ENCODE data around the gene TSPAN32. TPM values are rescaled to one million over a fixed set of nuclear protein-coding genes. Genes with fewer than 3 reads are reported as not detected.
"Not testable (repeated sequence)": the region's sequence is repeated elsewhere in the genome, so short reads cannot be mapped to it uniquely, and the experiment has no call there.

TSPAN32 gene
- total RNA-seq, 1 donor from 2014 or later, result not detected

DNA sequence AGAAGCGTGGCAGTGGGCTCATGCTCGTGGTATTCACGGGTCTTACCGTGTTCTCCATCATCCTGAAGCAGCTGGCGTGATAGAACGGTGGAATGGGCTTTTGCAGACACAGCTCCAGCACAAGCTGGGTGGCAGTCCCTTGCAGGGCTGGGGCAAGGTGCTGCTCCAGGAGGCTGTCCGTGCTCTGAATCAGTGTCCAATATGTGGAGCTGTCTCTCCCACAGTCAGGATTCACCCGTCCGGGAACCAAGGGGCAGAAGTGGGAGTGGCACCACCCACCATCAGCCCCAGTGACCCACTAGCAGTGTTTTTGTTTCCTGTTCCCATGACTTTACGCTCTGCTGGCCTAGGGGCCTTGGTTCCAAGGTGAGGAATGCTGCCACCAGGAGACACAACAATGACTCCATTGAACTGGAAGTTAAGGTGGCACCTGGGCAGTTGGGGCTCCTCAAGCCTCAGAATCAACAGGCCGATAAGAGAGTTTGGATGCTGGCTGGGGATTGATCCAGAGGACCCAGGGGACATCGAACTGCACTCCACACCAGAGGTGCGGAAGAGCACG, 58.3 kb downstream of the TSPAN32 start:
- peaks cover 10% of the 10 kb centered on the region for H3K27me3 Mint-ChIP-seq (ENCODE audit: unreplicated experiment)
- H3K4me3 Mint-ChIP-seq (ENCODE audit: unreplicated experiment), result no peak overlapping the region
- H3K27ac Mint-ChIP-seq (ENCODE audit: unreplicated experiment), result no peak overlapping the region
- peaks cover 3% of the 10 kb centered on the region for H3K4me1 Mint-ChIP-seq (ENCODE audit: low read depth, unreplicated experiment)
- DNase-seq, result no peak
- peaks cover 6% of the 10 kb centered on the region for H3K36me3 Mint-ChIP-seq (ENCODE audit: unreplicated experiment)
- peaks cover 8% of the 10 kb centered on the region for H3K9me3 Mint-ChIP-seq (ENCODE audit: unreplicated experiment)
- TF ChIP-seq, protein P1, sequence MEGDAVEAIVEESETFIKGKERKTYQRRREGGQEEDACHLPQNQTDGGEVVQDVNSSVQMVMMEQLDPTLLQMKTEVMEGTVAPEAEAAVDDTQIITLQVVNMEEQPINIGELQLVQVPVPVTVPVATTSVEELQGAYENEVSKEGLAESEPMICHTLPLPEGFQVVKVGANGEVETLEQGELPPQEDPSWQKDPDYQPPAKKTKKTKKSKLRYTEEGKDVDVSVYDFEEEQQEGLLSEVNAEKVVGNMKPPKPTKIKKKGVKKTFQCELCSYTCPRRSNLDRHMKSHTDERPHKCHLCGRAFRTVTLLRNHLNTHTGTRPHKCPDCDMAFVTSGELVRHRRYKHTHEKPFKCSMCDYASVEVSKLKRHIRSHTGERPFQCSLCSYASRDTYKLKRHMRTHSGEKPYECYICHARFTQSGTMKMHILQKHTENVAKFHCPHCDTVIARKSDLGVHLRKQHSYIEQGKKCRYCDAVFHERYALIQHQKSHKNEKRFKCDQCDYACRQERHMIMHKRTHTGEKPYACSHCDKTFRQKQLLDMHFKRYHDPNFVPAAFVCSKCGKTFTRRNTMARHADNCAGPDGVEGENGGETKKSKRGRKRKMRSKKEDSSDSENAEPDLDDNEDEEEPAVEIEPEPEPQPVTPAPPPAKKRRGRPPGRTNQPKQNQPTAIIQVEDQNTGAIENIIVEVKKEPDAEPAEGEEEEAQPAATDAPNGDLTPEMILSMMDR (IDR thresholded peaks at IDR 0.05; ENCODE audit: partially characterized antibody, unreplicated experiment), result no peak

- Mint-ChIP-seq H3K27ac (ENCODE audit: unreplicated experiment) (no peak overlapping the region), H3K4me3 (ENCODE audit: unreplicated experiment) (no peak overlapping the region), H3K27me3 (ENCODE audit: unreplicated experiment) (peaks cover 11% of the 10 kb centered on the region), H3K36me3 (ENCODE audit: unreplicated experiment) (peaks cover 3% of the 10 kb centered on the region), H3K4me1 (ENCODE audit: low read depth, unreplicated experiment) (peaks cover 3% of the 10 kb centered on the region), H3K9me3 (ENCODE audit: unreplicated experiment) (peaks cover 6% of the 10 kb centered on the region)
- DNase-seq, result no peak
- TF ChIP-seq, protein P1 (IDR thresholded peaks at IDR 0.05; ENCODE audit: partially characterized antibody, unreplicated experiment), result no peak
Measured at GRCh38 chr11:2361565-2361964, 59.8 kb downstream of the TSPAN32 start.

DNA sequence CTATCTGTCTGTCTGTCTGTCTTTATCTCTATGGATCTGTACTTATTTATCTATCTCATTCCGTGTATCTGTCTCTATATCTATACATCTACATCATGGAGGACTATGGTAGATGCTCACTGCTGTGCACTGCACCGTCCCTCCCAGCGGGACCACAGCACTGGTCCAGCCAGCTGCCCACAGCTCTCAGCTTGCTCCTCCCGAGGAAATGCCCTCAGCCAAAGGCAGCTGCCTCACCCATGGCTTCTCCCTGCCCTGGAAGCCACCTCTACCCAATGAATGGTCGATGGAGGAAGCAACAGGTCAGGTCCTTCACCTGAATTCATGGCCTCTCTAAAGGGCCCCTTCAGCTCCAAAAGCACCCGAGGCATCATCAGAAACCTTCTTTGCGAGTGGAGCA, 60.6 kb downstream of the TSPAN32 start:
- Mint-ChIP-seq H3K4me3 (ENCODE audit: unreplicated experiment) (no peak overlapping the region), H3K4me1 (ENCODE audit: low read depth, unreplicated experiment) (peaks cover 3% of the 10 kb centered on the region), H3K27ac (ENCODE audit: unreplicated experiment) (no peak overlapping the region), H3K27me3 (ENCODE audit: unreplicated experiment) (peaks cover 11% of the 10 kb centered on the region), H3K9me3 (ENCODE audit: unreplicated experiment) (peaks cover 5% of the 10 kb centered on the region), H3K36me3 (ENCODE audit: unreplicated experiment) (no peaks in the 10 kb centered on the region)
- DNase-seq, result no peak
- TF ChIP-seq, protein P1 (IDR thresholded peaks at IDR 0.05; ENCODE audit: partially characterized antibody, unreplicated experiment), result no peak

GRCh38 chr11:2363130-2363529, 61.3 kb downstream of the TSPAN32 start:
- H3K4me1 Mint-ChIP-seq (ENCODE audit: low read depth, unreplicated experiment), result peaks cover 3% of the 10 kb centered on the region
- no peak overlapping the region for H3K4me3 Mint-ChIP-seq (ENCODE audit: unreplicated experiment)
- no peak for DNase-seq
- H3K27me3 Mint-ChIP-seq (ENCODE audit: unreplicated experiment), result peaks cover 11% of the 10 kb centered on the region
- H3K36me3 Mint-ChIP-seq (ENCODE audit: unreplicated experiment), result no peaks in the 10 kb centered on the region
- peaks cover 5% of the 10 kb centered on the region for H3K9me3 Mint-ChIP-seq (ENCODE audit: unreplicated experiment)
- H3K27ac Mint-ChIP-seq (ENCODE audit: unreplicated experiment), result no peak overlapping the region
- TF ChIP-seq, protein P1 (IDR thresholded peaks at IDR 0.05; ENCODE audit: partially characterized antibody, unreplicated experiment), result no peak

- Mint-ChIP-seq H3K27ac (ENCODE audit: unreplicated experiment) (no peak overlapping the region), H3K4me3 (ENCODE audit: unreplicated experiment) (no peak overlapping the region), H3K36me3 (ENCODE audit: unreplicated experiment) (no peaks in the 10 kb centered on the region), H3K27me3 (ENCODE audit: unreplicated experiment) (peaks cover 11% of the 10 kb centered on the region), H3K9me3 (ENCODE audit: unreplicated experiment) (peaks cover 2% of the 10 kb centered on the region), H3K4me1 (ENCODE audit: low read depth, unreplicated experiment) (peaks cover 3% of the 10 kb centered on the region)
- TF ChIP-seq, protein P1 (IDR thresholded peaks at IDR 0.05; ENCODE audit: partially characterized antibody, unreplicated experiment), result no peak
- no peak for DNase-seq
Measured at GRCh38 chr11:2363577-2364370, 62.0 kb downstream of the TSPAN32 start.

- peaks cover 11% of the 10 kb centered on the region for H3K27me3 Mint-ChIP-seq (ENCODE audit: unreplicated experiment)
- H3K27ac Mint-ChIP-seq (ENCODE audit: unreplicated experiment); DNase-seq; H3K4me1 Mint-ChIP-seq (ENCODE audit: low read depth, unreplicated experiment); H3K9me3 Mint-ChIP-seq (ENCODE audit: unreplicated experiment); H3K4me3 Mint-ChIP-seq (ENCODE audit: unreplicated experiment); H3K36me3 Mint-ChIP-seq (ENCODE audit: unreplicated experiment): not testable (repeated sequence)
Measured at GRCh38 chr11:2364386-2364785, 62.6 kb downstream of the TSPAN32 start.
